Fibroblast of lung (primary cell): ENCODE results near the gene SFT2D1. TPM values are rescaled to one million over a fixed set of nuclear protein-coding genes. Genes with fewer than 3 reads are reported as not detected.

Experiments used
- DNase-seq, 2 donors: peaks; one replicate each; pipeline versions ENCODE4 v3.0.0 to v3.0.0-alpha.2; 2010; ENCODE audit warnings: low read depth in 2 of 2
- H2AFZ ChIP-seq: 2 replicates; pipeline ENCODE4 v1.5.1; 2012; ENCODE audit warnings: low read length, control low read depth, inconsistent platforms
- H3K27ac ChIP-seq: 2 replicates; pipeline ENCODE4 v1.5.1; 2011; ENCODE audit warnings: low read length, control low read depth; ENCODE audit not compliant: insufficient read depth
- H3K27me3 ChIP-seq: 2 replicates; pipeline ENCODE4 v1.5.1; 2011; ENCODE audit warnings: mild to moderate bottlenecking, low read length; ENCODE audit not compliant: control insufficient read depth, insufficient read depth
- H3K36me3 ChIP-seq: 2 replicates; pipeline ENCODE4 v1.5.1; 2011; ENCODE audit warnings: low read length; ENCODE audit not compliant: control insufficient read depth, insufficient read depth
- H3K4me1 ChIP-seq: 2 replicates; pipeline ENCODE4 v1.5.1; 2011; ENCODE audit warnings: low read length; ENCODE audit not compliant: control insufficient read depth, insufficient read depth; ENCODE audit errors: extremely low read depth
- H3K4me2 ChIP-seq: 2 replicates; pipeline ENCODE4 v1.5.1; 2011; ENCODE audit warnings: low read length, control low read depth; ENCODE audit not compliant: insufficient read depth; ENCODE audit errors: extremely low read depth
- H3K4me3 ChIP-seq, 4 experiments: fragments of 200-600 bp in 1 of 4; sonication (generic) in 1 of 4; replicated peaks in 1 of 4; 2 replicates each; pipeline ENCODE4 v1.5.1; 2011 to 2016; ENCODE audit warnings: low read length in 4 of 4, low read depth in 3 of 4, mild to moderate bottlenecking in 3 of 4, control low read depth in 2 of 4, inconsistent platforms in 1 of 4, mixed read lengths in 1 of 4; ENCODE audit not compliant: insufficient read depth in 1 of 4; ENCODE audit errors: control extremely low read depth in 1 of 4
- H3K79me2 ChIP-seq: 2 replicates; pipeline ENCODE4 v1.5.1; 2012; ENCODE audit warnings: mild to moderate bottlenecking, low read length, inconsistent platforms; ENCODE audit not compliant: control insufficient read depth, insufficient read depth
- H3K9ac ChIP-seq: 2 replicates; pipeline ENCODE4 v1.5.1; 2011; ENCODE audit warnings: mild to moderate bottlenecking, low read length, control low read depth; ENCODE audit not compliant: insufficient read depth
- H3K9me3 ChIP-seq: 2 replicates; pipeline ENCODE4 v1.5.1; 2012; ENCODE audit warnings: low read depth, low read length; ENCODE audit not compliant: control insufficient read depth, insufficient read depth
- H4K20me1 ChIP-seq: 2 replicates; pipeline ENCODE4 v1.5.1; 2011; ENCODE audit warnings: low read length; ENCODE audit not compliant: control insufficient read depth, insufficient read depth; ENCODE audit errors: extremely low read depth
- CTCF ChIP-seq, 2 donors: IDR thresholded peaks in 1 of 2; conservative IDR thresholded peaks in 1 of 2; 1 replicate in 1 of 2; 2 replicates in 1 of 2; pipeline ENCODE4 v1.5.1; 2011 to 2012; ENCODE audit warnings: low read length in 2 of 2, control low read depth in 1 of 2, inconsistent platforms in 1 of 2, low read depth in 1 of 2, mild to moderate bottlenecking in 1 of 2
- EZH2 ChIP-seq: IDR thresholded peaks from 2 replicates; pipeline ENCODE4 v1.5.1; 2012; ENCODE audit warnings: low read length, control low read depth, mild to moderate bottlenecking; ENCODE audit errors: missing control alignments
- polyA plus RNA-seq, 2 donors: library from polyadenylated mRNA; depleted of rRNA in 1 of 2; stranded (reverse) in 1 of 2; unstranded in 1 of 2; fragments of >200 nt; gene quantifications; 2 replicates each; pipeline ENCODE4 v1.2.1, GENCODE V29; 2011 to 2012; ENCODE audit warnings: missing spikeins in 1 of 2
- total RNA-seq: library from RNA; depleted of rRNA; stranded (reverse); fragments of >200 nt; gene quantifications from 2 replicates; pipeline ENCODE4 v1.2.1, GENCODE V29; 2014

The SFT2D1 gene
- total and polyA plus RNA-seq, 2 donors (not counting 1 experiment from before 2014, with no cell fraction given) = 34.8 to 86.0 TPM

- Histone ChIP-seq H4K20me1 (no peaks in the 10 kb centered on the region), H3K4me2 (no peak overlapping the region), H3K9me3 (no peaks in the 10 kb centered on the region), H3K4me3 (no peak overlapping the region), H3K27me3 (no peaks in the 10 kb centered on the region), H3K27ac (no peak overlapping the region), H3K9ac (no peak overlapping the region), H2AFZ (no peak overlapping the region), H3K4me1 (peaks cover under 1% of the 10 kb centered on the region), H3K79me2 (peaks cover 65% of the 10 kb centered on the region), H3K36me3 (no peaks in the 10 kb centered on the region)
- no peak for DNase-seq
- no peak for TF ChIP-seq CTCF (conservative IDR thresholded peaks at IDR 0.05 in 1 of 2, IDR thresholded peaks at IDR 0.05 in 1 of 2; ENCODE audit: low read depth in 1 of 2, low read length in 2 of 2)
- no peak for TF ChIP-seq EZH2
Observed at GRCh38 chr6:166335378-166336302, 6.7 kb downstream of the SFT2D1 start.

- no peaks in the 10 kb centered on the region for H3K36me3 ChIP-seq
- H3K9me3 ChIP-seq = no peaks in the 10 kb centered on the region
- H3K4me1 ChIP-seq = no peaks in the 10 kb centered on the region
- H2AFZ ChIP-seq = no peak overlapping the region
- TF ChIP-seq CTCF (conservative IDR thresholded peaks at IDR 0.05 in 1 of 2, IDR thresholded peaks at IDR 0.05 in 1 of 2; ENCODE audit: low read depth in 1 of 2, low read length in 2 of 2) (no peak), EZH2 (no peak)
- no peak overlapping the region for H3K4me3 ChIP-seq
- no peak overlapping the region for H3K4me2 ChIP-seq
- no peaks in the 10 kb centered on the region for H3K27me3 ChIP-seq
- no peaks in the 10 kb centered on the region for H4K20me1 ChIP-seq
- H3K79me2 ChIP-seq = peaks cover 62% of the 10 kb centered on the region
- no peak for DNase-seq
- H3K27ac ChIP-seq = no peak overlapping the region
- H3K9ac ChIP-seq = no peak overlapping the region
Observed at GRCh38 chr6:166334878-166335277, 7.5 kb downstream of the SFT2D1 start.

- no peak overlapping the region for H3K27ac ChIP-seq
- no peaks in the 10 kb centered on the region for H3K36me3 ChIP-seq
- H3K79me2 ChIP-seq = peaks cover 52% of the 10 kb centered on the region
- H3K4me3 ChIP-seq = no peak overlapping the region
- no peaks in the 10 kb centered on the region for H4K20me1 ChIP-seq
- no peak overlapping the region for H2AFZ ChIP-seq
- H3K9me3 ChIP-seq = no peaks in the 10 kb centered on the region
- no peaks in the 10 kb centered on the region for H3K4me1 ChIP-seq
- no peak overlapping the region for H3K4me2 ChIP-seq
- DNase-seq = no peak
- TF ChIP-seq EZH2 (no peak), CTCF (conservative IDR thresholded peaks at IDR 0.05 in 1 of 2, IDR thresholded peaks at IDR 0.05 in 1 of 2; ENCODE audit: low read depth in 1 of 2, low read length in 2 of 2) (no peak)
- no peaks in the 10 kb centered on the region for H3K27me3 ChIP-seq
- no peak overlapping the region for H3K9ac ChIP-seq
Observed at GRCh38 chr6:166333172-166333995, 9.0 kb downstream of the SFT2D1 start.
